GM12878 (cell line): ENCODE results near the gene LYPD8. TPM values are rescaled to one million over a fixed set of nuclear protein-coding genes. Genes with fewer than 3 reads are reported as not detected.

ENCODE experiments used
- ASH2L ChIP-seq: fragments of 300-600, 200-600 bp; sonication (generic); IDR thresholded peaks from 2 replicates; pipeline ENCODE4 v1.6.1; 2017; ENCODE audit warnings: low read depth, mild to moderate bottlenecking, borderline replicate concordance
- CEBPZ ChIP-seq: fragments of 150-350 bp; IDR thresholded peaks from 2 replicates; pipeline ENCODE4 v1.6.1; 2016; ENCODE audit warnings: low read depth, low read length
- CUX1 ChIP-seq: IDR thresholded peaks from 2 replicates; pipeline ENCODE4 v1.6.1; 2012; ENCODE audit warnings: improper control_type of control experiment, low read depth, low read length; ENCODE audit not compliant: insufficient replicate concordance
- ESRRA ChIP-seq: IDR thresholded peaks from 2 replicates; pipeline ENCODE4 v1.6.1; 2012; ENCODE audit warnings: mild to moderate bottlenecking, low read length, improper control_type of control experiment
- PBX3 ChIP-seq: IDR thresholded peaks from 2 replicates; pipeline ENCODE4 v1.6.1; 2011; ENCODE audit warnings: mild to moderate bottlenecking, low read depth, low read length, moderate library complexity; ENCODE audit not compliant: insufficient replicate concordance
- PKNOX1 ChIP-seq: fragments of 450-650 bp; IDR thresholded peaks from 2 replicates; pipeline ENCODE4 v1.6.1; 2016; ENCODE audit warnings: mild to moderate bottlenecking
- RAD21 ChIP-seq: IDR thresholded peaks from 2 replicates; pipeline ENCODE4 v1.6.1; 2011; ENCODE audit warnings: mild to moderate bottlenecking, low read depth, low read length, moderate library complexity; ENCODE audit not compliant: insufficient read depth
- RCOR1 ChIP-seq: conservative IDR thresholded peaks from 2 replicates; pipeline ENCODE4 v1.6.1; 2012; ENCODE audit warnings: low read depth, low read length, improper control_type of control experiment
- ZBTB33 ChIP-seq: fragments of 450-650 bp; IDR thresholded peaks from 2 replicates; pipeline ENCODE4 v1.6.1; 2017; ENCODE audit warnings: mild to moderate bottlenecking
- ZNF207 ChIP-seq: fragments of 450-650 bp; IDR thresholded peaks from 2 replicates; pipeline ENCODE4 v1.6.1; 2014; ENCODE audit warnings: antibody characterized with exemption, mild to moderate bottlenecking, borderline replicate concordance
- ZNF384 ChIP-seq: IDR thresholded peaks from 2 replicates; pipeline ENCODE4 v1.6.1; 2012; ENCODE audit warnings: low read depth, mild to moderate bottlenecking, low read length, improper control_type of control experiment, borderline replicate concordance
- polyA plus RNA-seq, 11 experiments: library from polyadenylated mRNA; depleted of rRNA in 4 of 11; unstranded in 6 of 11; stranded (reverse) in 5 of 11; fragments of >200 nt; fragmentation: Nextera tagmentation in 4 of 11; fragmentation: Illumina TruSeq in 1 of 11; extraction: Ambion mirVana in 4 of 11; extraction: Trizol in 1 of 11; gene quantifications; 1 replicate in 1 of 11; 2 replicates in 10 of 11; pipeline versions ENCODE4 v1.2.1 to v1.2.3, GENCODE V29; 2011 to 2016; ENCODE audit warnings: inconsistent platforms in 2 of 11, missing spikeins in 2 of 11, low read depth in 1 of 11
- total RNA-seq, 4 experiments: library from RNA; depleted of rRNA in 3 of 4; stranded (reverse); fragments of >200 nt in 3 of 4; fragmentation: Illumina TruSeq in 1 of 4; extraction: Trizol in 1 of 4; gene quantifications; 2 replicates each; pipeline versions ENCODE4 v1.2.1 to v1.2.3, GENCODE V29; 2013 to 2021

LYPD8 gene
- total and polyA plus RNA-seq, 10 of the 15 experiments (the other 5 are each of a cell fraction or from before 2014, with no cell fraction given), result 0.13 to 0.40 (median 0.18) TPM; not detected in 7

GRCh38 chr1:248804771-248805681 lies 49.5 kb upstream of the LYPD8 start (continued):
- TF ChIP-seq ESRRA (no peak), CEBPZ (no peak), CUX1 (no peak), PBX3 (no peak), ASH2L (no peak), ZNF207 (no peak), RAD21 (peak; percentile 17; the same call in 1 of the 2 replicates), PKNOX1 (0 out of 2 replicates have a peak, but pooled peaks have one; percentile 3), ZBTB33 (no peak), RCOR1 (no peak), ZNF384 (no peak)
